AG04449 (cell line): ENCODE data around the gene FAM217B.

ENCODE experiments used
- CTCF ChIA-PET: fragments of 350-600 bp; formaldehyde crosslinking; extraction: SDS; loops from one replicate; lab custom pipeline; 2021; ENCODE audit warnings: antibody characterized with exemption; lab: Yijun Ruan, JAX
- POLR2A ChIA-PET: fragments of 400-600, 350-600 bp; formaldehyde crosslinking; extraction: SDS; loops from one replicate; lab custom pipeline; 2020; ENCODE audit warnings: antibody characterized with exemption, inconsistent platforms; lab: Yijun Ruan, JAX
- DNase-seq: peaks from one replicate; pipeline ENCODE4 v3.0.0-alpha.2; 2010; ENCODE audit warnings: low read depth, low spot score
- H3K4me3 ChIP-seq: 2 replicates; pipeline ENCODE4 v1.5.1; 2011; ENCODE audit warnings: low read depth, mild to moderate bottlenecking, control low read depth, low read length
- CTCF ChIP-seq: IDR thresholded peaks from one replicate; pipeline ENCODE4 v1.5.1; 2011; ENCODE audit warnings: mild to moderate bottlenecking, moderate library complexity, low read length, control low read depth, inconsistent platforms; ENCODE audit not compliant: insufficient read depth; ENCODE audit errors: missing control alignments

FAM217B gene

GRCh38 chr20:59936409-59936808 lies 3.8 kb upstream of the FAM217B start:
- DNase-seq: no peak
- TF ChIP-seq CTCF: no peak
- ChIA-PET POLR2A (no interaction called here), CTCF (interaction anchor here (0.8 to 6.2 kb wide), 6 partner anchors 9 to 1293 kb away, joined by 3 to 52 read pairs (median 5); no protein-coding TSS in a partner anchor)
- H3K4me3 ChIP-seq: no peak overlapping the region

- ChIA-PET POLR2A (no interaction called here), CTCF (interaction anchor here (1.0 to 6.2 kb wide), 4 partner anchors 9 to 1292 kb away, joined by 4 to 52 read pairs (median 18); no protein-coding TSS in a partner anchor)
- no peak for DNase-seq
- no peak for TF ChIP-seq CTCF
- no peak overlapping the region for H3K4me3 ChIP-seq
These were observed 3.0 kb upstream of the FAM217B start for GRCh38 chr20:59937150-59937549.

- H3K4me3 ChIP-seq: peak overlapping the region; percentile 19
- POLR2A ChIA-PET: no interaction called here
- CTCF ChIA-PET: interaction anchor here (1.1 to 1.5 kb wide), 2 partner anchors 9 to 11 kb away, joined by 3 to 6 read pairs; no protein-coding TSS in a partner anchor
These were observed 2.0 kb upstream of the FAM217B start for GRCh38 chr20:59938221-59938620.

GRCh38 chr20:59938696-59939051 lies 1.5 kb upstream of the FAM217B start:
- CTCF ChIA-PET: interaction anchor here (1.1 to 1.5 kb wide), 2 partner anchors 8 to 10 kb away, joined by 3 to 6 read pairs; no protein-coding TSS in a partner anchor
- TF ChIP-seq CTCF: no peak
- POLR2A ChIA-PET: no interaction called here
- peak overlapping the region; percentile 77 for H3K4me3 ChIP-seq
- DNase-seq: no peak

More at GRCh38 chr20:59938221-59938620, 2.0 kb upstream of the FAM217B start:
- no peak for DNase-seq
- no peak for TF ChIP-seq CTCF

GRCh38 chr20:59939052-59939878 lies 924 bp upstream of the FAM217B start:
- POLR2A ChIA-PET: interaction anchor here (0.6 to 1.5 kb wide), 3 partner anchors 178 to 1651 kb away, joined by 3 to 5 read pairs (median 3); no protein-coding TSS in a partner anchor
- CTCF ChIA-PET: interaction anchor here (1.1 to 2.3 kb wide), 7 partner anchors 8 to 1324 kb away, joined by 3 to 13 read pairs (median 5); no protein-coding TSS in a partner anchor
- peak overlapping the region; percentile 77 for H3K4me3 ChIP-seq
- TF ChIP-seq CTCF: no peak
- DNase-seq: no peak

GRCh38 chr20:59939879-59940128 lies 385 bp upstream of the FAM217B start:
- DNase-seq: no peak
- ChIA-PET POLR2A (interaction anchor here (1.0 to 1.5 kb wide), 2 partner anchors 177 to 1246 kb away, joined by 3 to 5 read pairs; no protein-coding TSS in a partner anchor), CTCF (interaction anchor here (1.1 to 2.3 kb wide), 8 partner anchors 8 to 1323 kb away, joined by 3 to 13 read pairs (median 4); no protein-coding TSS in a partner anchor)
- H3K4me3 ChIP-seq: peak overlapping the region; percentile 77
- no peak for TF ChIP-seq CTCF
